ENCODE measurements around the gene GSTCD.

- TF ChIP-seq POLR2A (IDR thresholded peaks at IDR 0.05) (no peak), CTCF (IDR thresholded peaks at IDR 0.05) (no peak)
These were observed 29.4 kb upstream of the GSTCD start for GRCh38 chr4:105679186-105679585.
